ENCODE measurements around the gene LRRC37B.
"Not testable (repeated sequence)": the region's sequence is repeated elsewhere in the genome, so short reads cannot be mapped to it uniquely, and the experiment has no call there.

- TF ChIP-seq CTCF (IDR thresholded peaks at IDR 0.05; ENCODE audit: low read depth, low read length, poor library complexity, severe bottlenecking); EZH2phosphoT487 (IDR thresholded peaks at IDR 0.05; ENCODE audit: borderline replicate concordance, low read length): not testable (repeated sequence)
Observed at GRCh38 chr17:32079753-32080152, 72.6 kb downstream of the LRRC37B start.

Measured in DOHH2 (cell line).